ENCODE measurements around the gene PODXL2. TPM values are rescaled to one million over a fixed set of nuclear protein-coding genes. Genes with fewer than 3 reads are reported as not detected.
"Not testable (repeated sequence)": the region's sequence is repeated elsewhere in the genome, so short reads cannot be mapped to it uniquely, and the experiment has no call there.

Gene PODXL2
- total RNA-seq, 4 donors from 2014 or later, result 2.1 to 5.5 (median 4.4) TPM

DNA sequence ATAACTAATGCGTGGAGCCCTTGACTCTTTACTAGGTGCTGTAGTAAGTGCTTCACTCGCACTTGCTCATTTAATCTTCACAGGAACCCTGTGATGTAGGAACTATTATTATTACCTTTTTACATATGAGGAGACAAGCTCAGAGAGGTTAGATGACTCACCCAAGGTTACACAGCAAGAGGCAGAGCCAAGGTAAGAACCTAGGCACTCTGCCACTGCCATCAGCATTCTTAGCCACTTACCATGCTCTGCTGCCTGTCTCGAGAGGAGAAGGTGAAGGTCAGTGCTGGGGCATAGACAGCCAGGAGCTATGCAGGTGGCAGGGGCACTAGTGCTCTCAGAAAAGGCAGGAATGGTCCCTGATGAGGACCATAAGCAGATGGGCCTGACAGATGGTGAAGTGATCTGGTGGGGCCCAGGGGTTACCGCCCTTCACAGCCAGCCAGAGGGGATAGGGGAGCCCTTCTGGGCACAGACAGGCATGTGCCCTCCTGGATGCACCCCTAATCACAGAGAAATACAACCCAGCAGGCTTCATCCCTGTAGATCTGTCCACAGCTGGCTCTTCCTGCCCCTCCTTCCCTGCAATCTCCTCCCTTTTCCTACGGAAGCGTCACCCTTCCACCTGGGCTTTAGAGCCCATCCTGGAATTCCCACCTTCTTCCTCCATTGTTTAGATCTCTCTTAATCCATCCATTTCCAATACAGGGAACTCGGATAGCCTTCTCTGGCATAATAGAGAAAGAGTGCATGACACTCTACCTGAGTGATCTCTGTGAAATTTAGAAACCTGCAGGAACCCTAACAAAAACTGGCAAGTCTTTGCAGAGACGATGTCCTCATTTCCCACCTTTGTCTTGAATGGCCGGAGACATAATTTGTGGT is 70.7 kb downstream of the PODXL2 start:
- Histone ChIP-seq H3K4me3 (no peak overlapping the region), H3K27ac (peak overlapping the region in 3 of 4 donors; percentile 62 to 91 (median 86)), H3K36me3 (peaks cover 0 to 46% (median 0%) of the 10 kb centered on the region in 3 donors), H3K4me1 (peaks cover 14 to 67% (median 49%) of the 10 kb centered on the region in 3 donors), H3K27me3 (no peaks in the 10 kb centered on the region), H3K9me3 (no peaks in the 10 kb centered on the region)
- intact Hi-C loops (cut with DNase I), result loop anchor here (10.0 kb wide), 1 partner anchor 125 kb away; the partner anchor contains the start of gene MGLL
- no peak for TF ChIP-seq POLR2A (IDR thresholded peaks at IDR 0.05)
- TF ChIP-seq, protein P1, sequence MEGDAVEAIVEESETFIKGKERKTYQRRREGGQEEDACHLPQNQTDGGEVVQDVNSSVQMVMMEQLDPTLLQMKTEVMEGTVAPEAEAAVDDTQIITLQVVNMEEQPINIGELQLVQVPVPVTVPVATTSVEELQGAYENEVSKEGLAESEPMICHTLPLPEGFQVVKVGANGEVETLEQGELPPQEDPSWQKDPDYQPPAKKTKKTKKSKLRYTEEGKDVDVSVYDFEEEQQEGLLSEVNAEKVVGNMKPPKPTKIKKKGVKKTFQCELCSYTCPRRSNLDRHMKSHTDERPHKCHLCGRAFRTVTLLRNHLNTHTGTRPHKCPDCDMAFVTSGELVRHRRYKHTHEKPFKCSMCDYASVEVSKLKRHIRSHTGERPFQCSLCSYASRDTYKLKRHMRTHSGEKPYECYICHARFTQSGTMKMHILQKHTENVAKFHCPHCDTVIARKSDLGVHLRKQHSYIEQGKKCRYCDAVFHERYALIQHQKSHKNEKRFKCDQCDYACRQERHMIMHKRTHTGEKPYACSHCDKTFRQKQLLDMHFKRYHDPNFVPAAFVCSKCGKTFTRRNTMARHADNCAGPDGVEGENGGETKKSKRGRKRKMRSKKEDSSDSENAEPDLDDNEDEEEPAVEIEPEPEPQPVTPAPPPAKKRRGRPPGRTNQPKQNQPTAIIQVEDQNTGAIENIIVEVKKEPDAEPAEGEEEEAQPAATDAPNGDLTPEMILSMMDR (IDR thresholded peaks at IDR 0.05), result no peak
- no peak for DNase-seq
- WGBS, 2 donors, result 67 to 82% methylated on average over 6 to 8 of the region's 9 CpGs

DNA sequence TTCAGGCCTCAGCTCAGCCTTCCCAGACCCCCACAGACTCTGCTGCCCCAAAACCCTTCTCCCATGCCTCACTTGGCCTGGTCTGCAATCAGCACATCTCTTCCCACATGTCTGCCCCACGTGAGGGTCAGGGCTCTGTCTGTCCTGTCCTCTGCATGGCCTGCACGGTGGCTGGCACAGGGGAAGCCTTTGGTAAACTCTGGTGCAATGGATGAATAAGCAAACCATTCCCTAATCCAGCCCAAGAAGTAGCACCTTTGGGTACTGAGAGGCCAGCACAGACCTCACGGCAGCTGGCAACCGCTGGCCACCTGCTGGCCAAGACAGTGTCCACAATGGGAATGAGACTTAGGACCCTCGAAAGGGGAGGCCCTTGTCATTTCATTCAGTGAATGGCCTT is 71.4 kb downstream of the PODXL2 start:
- H3K4me3 ChIP-seq, result no peak overlapping the region
- intact Hi-C loops (cut with DNase I), result loop anchor here (10.0 kb wide), 1 partner anchor 124 kb away; the partner anchor contains the start of gene MGLL
- H3K9me3 ChIP-seq, result no peaks in the 10 kb centered on the region
- H3K27me3 ChIP-seq, result no peaks in the 10 kb centered on the region
- no peak for TF ChIP-seq POLR2A (IDR thresholded peaks at IDR 0.05)
- TF ChIP-seq, protein P1 (IDR thresholded peaks at IDR 0.05), result no peak
- DNase-seq, result no peak
- WGBS, 2 donors, result 67 to 90% methylated on average over 1 to 2 of the region's 5 CpGs
- peaks cover 14 to 67% (median 49%) of the 10 kb centered on the region in 3 donors for H3K4me1 ChIP-seq
- peak overlapping the region in 2 of 4 donors; percentile 31 to 91 for H3K27ac ChIP-seq
- peaks cover 0 to 46% (median 0%) of the 10 kb centered on the region in 3 donors for H3K36me3 ChIP-seq

GRCh38 chr3:127701280-127701911 is 72.4 kb downstream of the PODXL2 start:
- intact Hi-C loops (cut with DNase I), result loop anchor here (10.0 kb wide), 1 partner anchor 123 kb away; the partner anchor contains the start of gene MGLL
- TF ChIP-seq, protein P1 (IDR thresholded peaks at IDR 0.05), result no peak
- no peak for TF ChIP-seq POLR2A (IDR thresholded peaks at IDR 0.05)
- Histone ChIP-seq H3K9me3 (no peaks in the 10 kb centered on the region), H3K4me1 (peaks cover 13 to 62% (median 49%) of the 10 kb centered on the region in 3 donors), H3K27me3 (no peaks in the 10 kb centered on the region), H3K27ac (peak overlapping the region in 3 of 4 donors; percentile 33 to 51 (median 43)), H3K36me3 (peaks cover 0 to 55% (median 0%) of the 10 kb centered on the region in 3 donors), H3K4me3 (no peak overlapping the region)
- no peak for DNase-seq
- WGBS, 2 donors, result 75 to 76% methylated on average over 11 of the region's 11 CpGs

DNA sequence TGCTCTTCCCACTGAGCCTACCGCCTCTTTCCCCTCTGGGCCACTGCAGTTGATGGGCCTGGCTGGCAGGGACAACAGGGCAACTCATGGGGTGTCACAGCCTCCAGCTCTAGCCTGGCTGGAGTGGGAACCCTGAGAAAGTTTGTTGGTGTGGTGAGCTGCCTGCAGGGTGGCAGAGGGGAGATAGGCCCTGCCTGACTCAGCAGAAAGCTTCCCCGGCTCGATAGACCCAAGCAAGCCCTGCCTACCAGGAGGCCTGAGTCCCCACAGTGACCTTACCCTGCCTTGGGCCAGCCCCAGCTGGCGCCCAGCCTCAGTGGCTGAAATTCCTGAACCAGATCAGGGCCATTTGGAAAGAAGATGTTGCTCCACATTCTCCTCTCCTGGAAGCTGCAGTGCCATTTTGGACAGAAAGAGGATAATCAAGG is 73.2 kb downstream of the PODXL2 start:
- TF ChIP-seq, protein P1 (IDR thresholded peaks at IDR 0.05), result no peak
- no peak for TF ChIP-seq POLR2A (IDR thresholded peaks at IDR 0.05)
- Histone ChIP-seq H3K27ac (peak overlapping the region in 3 of 4 donors; percentile 33 to 51 (median 47)), H3K27me3 (no peaks in the 10 kb centered on the region), H3K9me3 (no peaks in the 10 kb centered on the region), H3K4me3 (no peak overlapping the region), H3K4me1 (peaks cover 5 to 54% (median 41%) of the 10 kb centered on the region in 3 donors), H3K36me3 (peaks cover 0 to 63% (median 0%) of the 10 kb centered on the region in 3 donors)
- intact Hi-C loops (cut with DNase I), result loop anchor here (10.0 kb wide), 1 partner anchor 123 kb away; the partner anchor contains the start of gene MGLL
- no peak for DNase-seq
- 74 to 100% methylated on average over 1 to 3 of the region's 4 CpGs for WGBS, 2 donors

GRCh38 chr3:127704840-127705239 is 75.9 kb downstream of the PODXL2 start:
- intact Hi-C loops (cut with DNase I), result loop anchor here (10.0 kb wide), 1 partner anchor 120 kb away; the partner anchor contains the start of gene MGLL
- H3K4me3 ChIP-seq, H3K9me3 ChIP-seq, DNase-seq, H3K27me3 ChIP-seq, H3K27ac ChIP-seq: not testable (repeated sequence)
- Histone ChIP-seq H3K4me1 (peaks cover 0 to 46% (median 17%) of the 10 kb centered on the region in 3 donors), H3K36me3 (peaks cover 0 to 78% (median 0%) of the 10 kb centered on the region in 3 donors)
- WGBS, 2 donors, result 87 to 89% methylated on average over 4 of the region's 4 CpGs
